ENCODE results near the gene AMPD3. TPM values are rescaled to one million over a fixed set of nuclear protein-coding genes. Genes with fewer than 3 reads are reported as not detected.

Gene AMPD3
- polyA plus RNA-seq, 1 donor from 2014 or later = not detected

DNA sequence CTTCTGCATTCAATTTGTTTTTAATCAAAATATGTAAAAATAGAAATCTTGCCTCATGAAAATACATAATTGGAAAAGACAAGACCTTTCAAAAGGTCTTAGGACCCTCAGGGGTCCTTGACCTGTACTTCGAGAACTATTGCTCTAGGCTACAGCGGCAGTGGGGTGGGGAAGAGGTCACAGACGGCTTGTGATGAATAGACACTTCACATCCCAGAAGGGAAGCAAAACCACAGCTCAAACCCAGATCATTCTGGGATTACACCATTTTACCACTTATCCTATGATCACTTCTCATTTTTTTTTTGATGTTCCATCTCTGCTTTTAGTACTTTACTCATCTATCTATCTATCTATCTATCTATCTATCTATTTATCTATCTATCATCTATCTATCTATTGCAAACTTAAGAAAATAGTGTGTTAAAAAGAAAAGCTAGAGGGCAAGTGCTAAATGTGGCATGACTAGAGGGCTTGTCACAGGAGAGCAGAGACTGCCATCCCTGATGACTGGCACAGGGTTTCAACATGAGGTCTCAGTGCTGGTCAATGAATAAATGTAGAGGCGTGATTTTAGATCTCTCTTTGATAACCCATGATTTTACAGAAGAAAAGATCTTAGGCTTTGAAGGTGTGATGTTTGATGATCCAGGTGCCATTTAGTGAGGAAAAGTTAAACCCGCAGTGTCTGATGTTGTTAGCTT, 48.9 kb downstream of the AMPD3 start:
- H3K9me2 ChIP-seq (ENCODE audit: insufficient read depth, low read length) = no peaks in the 10 kb centered on the region
- H3K4me3 ChIP-seq (ENCODE audit: low read length) = no peak overlapping the region
- H3K27me3 ChIP-seq (ENCODE audit: insufficient read depth, low read depth, low read length) = no peaks in the 10 kb centered on the region
- no peaks in the 10 kb centered on the region for H3K9me3 ChIP-seq (ENCODE audit: low read length)
- H3K79me2 ChIP-seq (replicated peaks; ENCODE audit: insufficient read depth, low read length) = no peaks in the 10 kb centered on the region
- no peaks in the 10 kb centered on the region for H3F3A ChIP-seq (ENCODE audit: insufficient read depth, low read length, poor library complexity, severe bottlenecking)
- H3K9ac ChIP-seq (ENCODE audit: low read length) = no peak overlapping the region
- H2AFZ ChIP-seq (ENCODE audit: low read depth, low read length) = no peak overlapping the region
- no peak overlapping the region for H3K27ac ChIP-seq (ENCODE audit: low read length)
- no peaks in the 10 kb centered on the region for H4K20me1 ChIP-seq (ENCODE audit: insufficient read depth)
- no peaks in the 10 kb centered on the region for H3K36me3 ChIP-seq (ENCODE audit: insufficient read depth, low read length)
- H3K4me2 ChIP-seq (ENCODE audit: low read length) = no peak overlapping the region
- no peak for TF ChIP-seq MXI1 (conservative IDR thresholded peaks at IDR 0.05; ENCODE audit: poor library complexity, severe bottlenecking)
- no peak for TF ChIP-seq EZH2 (IDR thresholded peaks at IDR 0.05; ENCODE audit: borderline replicate concordance, insufficient read depth, low read length, poor library complexity, severe bottlenecking)
- no peak for TF ChIP-seq SMC3 (conservative IDR thresholded peaks at IDR 0.05; ENCODE audit: poor library complexity)
- no peak for TF ChIP-seq RAD21 (conservative IDR thresholded peaks at IDR 0.05)
- no peak for TF ChIP-seq TAF1 (IDR thresholded peaks at IDR 0.05; ENCODE audit: low read depth)
- no peak for TF ChIP-seq EP300 (conservative IDR thresholded peaks at IDR 0.05; ENCODE audit: poor library complexity, severe bottlenecking)
- TF ChIP-seq, protein P1, sequence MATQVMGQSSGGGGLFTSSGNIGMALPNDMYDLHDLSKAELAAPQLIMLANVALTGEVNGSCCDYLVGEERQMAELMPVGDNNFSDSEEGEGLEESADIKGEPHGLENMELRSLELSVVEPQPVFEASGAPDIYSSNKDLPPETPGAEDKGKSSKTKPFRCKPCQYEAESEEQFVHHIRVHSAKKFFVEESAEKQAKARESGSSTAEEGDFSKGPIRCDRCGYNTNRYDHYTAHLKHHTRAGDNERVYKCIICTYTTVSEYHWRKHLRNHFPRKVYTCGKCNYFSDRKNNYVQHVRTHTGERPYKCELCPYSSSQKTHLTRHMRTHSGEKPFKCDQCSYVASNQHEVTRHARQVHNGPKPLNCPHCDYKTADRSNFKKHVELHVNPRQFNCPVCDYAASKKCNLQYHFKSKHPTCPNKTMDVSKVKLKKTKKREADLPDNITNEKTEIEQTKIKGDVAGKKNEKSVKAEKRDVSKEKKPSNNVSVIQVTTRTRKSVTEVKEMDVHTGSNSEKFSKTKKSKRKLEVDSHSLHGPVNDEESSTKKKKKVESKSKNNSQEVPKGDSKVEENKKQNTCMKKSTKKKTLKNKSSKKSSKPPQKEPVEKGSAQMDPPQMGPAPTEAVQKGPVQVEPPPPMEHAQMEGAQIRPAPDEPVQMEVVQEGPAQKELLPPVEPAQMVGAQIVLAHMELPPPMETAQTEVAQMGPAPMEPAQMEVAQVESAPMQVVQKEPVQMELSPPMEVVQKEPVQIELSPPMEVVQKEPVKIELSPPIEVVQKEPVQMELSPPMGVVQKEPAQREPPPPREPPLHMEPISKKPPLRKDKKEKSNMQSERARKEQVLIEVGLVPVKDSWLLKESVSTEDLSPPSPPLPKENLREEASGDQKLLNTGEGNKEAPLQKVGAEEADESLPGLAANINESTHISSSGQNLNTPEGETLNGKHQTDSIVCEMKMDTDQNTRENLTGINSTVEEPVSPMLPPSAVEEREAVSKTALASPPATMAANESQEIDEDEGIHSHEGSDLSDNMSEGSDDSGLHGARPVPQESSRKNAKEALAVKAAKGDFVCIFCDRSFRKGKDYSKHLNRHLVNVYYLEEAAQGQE (IDR thresholded peaks at IDR 0.05; ENCODE audit: borderline replicate concordance) = no peak
- TF ChIP-seq, protein P2, sequence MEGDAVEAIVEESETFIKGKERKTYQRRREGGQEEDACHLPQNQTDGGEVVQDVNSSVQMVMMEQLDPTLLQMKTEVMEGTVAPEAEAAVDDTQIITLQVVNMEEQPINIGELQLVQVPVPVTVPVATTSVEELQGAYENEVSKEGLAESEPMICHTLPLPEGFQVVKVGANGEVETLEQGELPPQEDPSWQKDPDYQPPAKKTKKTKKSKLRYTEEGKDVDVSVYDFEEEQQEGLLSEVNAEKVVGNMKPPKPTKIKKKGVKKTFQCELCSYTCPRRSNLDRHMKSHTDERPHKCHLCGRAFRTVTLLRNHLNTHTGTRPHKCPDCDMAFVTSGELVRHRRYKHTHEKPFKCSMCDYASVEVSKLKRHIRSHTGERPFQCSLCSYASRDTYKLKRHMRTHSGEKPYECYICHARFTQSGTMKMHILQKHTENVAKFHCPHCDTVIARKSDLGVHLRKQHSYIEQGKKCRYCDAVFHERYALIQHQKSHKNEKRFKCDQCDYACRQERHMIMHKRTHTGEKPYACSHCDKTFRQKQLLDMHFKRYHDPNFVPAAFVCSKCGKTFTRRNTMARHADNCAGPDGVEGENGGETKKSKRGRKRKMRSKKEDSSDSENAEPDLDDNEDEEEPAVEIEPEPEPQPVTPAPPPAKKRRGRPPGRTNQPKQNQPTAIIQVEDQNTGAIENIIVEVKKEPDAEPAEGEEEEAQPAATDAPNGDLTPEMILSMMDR (IDR thresholded peaks at IDR 0.05; ENCODE audit: poor library complexity, severe bottlenecking) = no peak
- TF ChIP-seq POLR2AphosphoS5 (IDR thresholded peaks at IDR 0.05) = no peak

GRCh38 chr11:10504490-10504889, 49.4 kb downstream of the AMPD3 start:
- no peaks in the 10 kb centered on the region for H3K9me3 ChIP-seq (ENCODE audit: low read length)
- H3K4me2 ChIP-seq (ENCODE audit: low read length) = no peak overlapping the region
- H4K20me1 ChIP-seq (ENCODE audit: insufficient read depth) = no peaks in the 10 kb centered on the region
- H2AFZ ChIP-seq (ENCODE audit: low read depth, low read length) = no peak overlapping the region
- no peak overlapping the region for H3K27ac ChIP-seq (ENCODE audit: low read length)
- H3K9ac ChIP-seq (ENCODE audit: low read length) = no peak overlapping the region
- TF ChIP-seq EP300 (conservative IDR thresholded peaks at IDR 0.05; ENCODE audit: poor library complexity, severe bottlenecking) (no peak), TAF1 (IDR thresholded peaks at IDR 0.05; ENCODE audit: low read depth) (no peak), POLR2AphosphoS5 (IDR thresholded peaks at IDR 0.05) (no peak), MXI1 (conservative IDR thresholded peaks at IDR 0.05; ENCODE audit: poor library complexity, severe bottlenecking) (no peak), RAD21 (conservative IDR thresholded peaks at IDR 0.05) (no peak), EZH2 (IDR thresholded peaks at IDR 0.05; ENCODE audit: borderline replicate concordance, insufficient read depth, low read length, poor library complexity, severe bottlenecking) (no peak), SMC3 (conservative IDR thresholded peaks at IDR 0.05; ENCODE audit: poor library complexity) (no peak)
- TF ChIP-seq, protein P1 (IDR thresholded peaks at IDR 0.05; ENCODE audit: borderline replicate concordance) = no peak
- TF ChIP-seq, protein P2 (IDR thresholded peaks at IDR 0.05; ENCODE audit: poor library complexity, severe bottlenecking) = no peak
- H3K9me2 ChIP-seq (ENCODE audit: insufficient read depth, low read length) = no peaks in the 10 kb centered on the region
- H3K36me3 ChIP-seq (ENCODE audit: insufficient read depth, low read length) = no peaks in the 10 kb centered on the region
- no peaks in the 10 kb centered on the region for H3K27me3 ChIP-seq (ENCODE audit: insufficient read depth, low read depth, low read length)
- no peaks in the 10 kb centered on the region for H3K79me2 ChIP-seq (replicated peaks; ENCODE audit: insufficient read depth, low read length)
- no peaks in the 10 kb centered on the region for H3F3A ChIP-seq (ENCODE audit: insufficient read depth, low read length, poor library complexity, severe bottlenecking)
- H3K4me3 ChIP-seq (ENCODE audit: low read length) = no peak overlapping the region

Data from neural cell (in vitro differentiated cells).